ENCODE results near the gene VWCE.

VWCE gene

DNA sequence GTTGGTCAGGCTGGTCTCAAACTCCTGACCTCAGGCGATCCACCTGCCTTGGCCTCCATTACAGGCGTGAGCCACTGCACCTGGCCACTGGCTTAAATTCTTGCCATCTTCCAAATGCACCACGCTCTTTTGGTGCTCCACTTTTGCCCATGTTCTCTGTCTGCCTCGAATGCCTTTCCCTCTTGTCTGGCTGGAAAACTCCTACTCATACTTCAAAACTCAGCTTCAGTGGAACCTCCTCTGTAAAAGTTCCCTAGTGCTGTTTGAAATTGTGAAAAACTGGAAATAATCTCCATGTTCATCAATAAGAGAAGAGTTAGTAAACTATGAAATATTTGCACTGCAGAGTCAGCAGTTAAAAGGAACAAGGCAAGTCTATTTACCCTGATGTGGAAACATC lies 11.5 kb downstream of the VWCE start:
- no peak for DNase-seq (ENCODE audit: low read depth, low spot score)
- TF ChIP-seq CTCF (IDR thresholded peaks at IDR 0.05; ENCODE audit: low read depth, low read length) = no peak
- in situ Hi-C loops (cut with HindIII; ENCODE audit: low sequenced_read_pairs) = no loop called here
- H3K4me3 ChIP-seq (ENCODE audit: low read depth, low read length) = no peak overlapping the region

- TF ChIP-seq CTCF (IDR thresholded peaks at IDR 0.05; ENCODE audit: low read depth, low read length) = no peak
These were observed 13.4 kb downstream of the VWCE start for GRCh38 chr11:61281581-61282250.

GRCh38 chr11:61280883-61281580 lies 14.1 kb downstream of the VWCE start:
- in situ Hi-C loops (cut with HindIII; ENCODE audit: low sequenced_read_pairs) = no loop called here
- no peak for DNase-seq (ENCODE audit: low read depth, low spot score)
- no peak overlapping the region for H3K4me3 ChIP-seq (ENCODE audit: low read depth, low read length)
- no peak for TF ChIP-seq CTCF (IDR thresholded peaks at IDR 0.05; ENCODE audit: low read depth, low read length)

More at GRCh38 chr11:61281581-61282250, 13.4 kb downstream of the VWCE start:
- no peak overlapping the region for H3K4me3 ChIP-seq (ENCODE audit: low read depth, low read length)
- DNase-seq (ENCODE audit: low read depth, low spot score) = peak; percentile 32
- in situ Hi-C loops (cut with HindIII; ENCODE audit: low sequenced_read_pairs) = no loop called here

DNA sequence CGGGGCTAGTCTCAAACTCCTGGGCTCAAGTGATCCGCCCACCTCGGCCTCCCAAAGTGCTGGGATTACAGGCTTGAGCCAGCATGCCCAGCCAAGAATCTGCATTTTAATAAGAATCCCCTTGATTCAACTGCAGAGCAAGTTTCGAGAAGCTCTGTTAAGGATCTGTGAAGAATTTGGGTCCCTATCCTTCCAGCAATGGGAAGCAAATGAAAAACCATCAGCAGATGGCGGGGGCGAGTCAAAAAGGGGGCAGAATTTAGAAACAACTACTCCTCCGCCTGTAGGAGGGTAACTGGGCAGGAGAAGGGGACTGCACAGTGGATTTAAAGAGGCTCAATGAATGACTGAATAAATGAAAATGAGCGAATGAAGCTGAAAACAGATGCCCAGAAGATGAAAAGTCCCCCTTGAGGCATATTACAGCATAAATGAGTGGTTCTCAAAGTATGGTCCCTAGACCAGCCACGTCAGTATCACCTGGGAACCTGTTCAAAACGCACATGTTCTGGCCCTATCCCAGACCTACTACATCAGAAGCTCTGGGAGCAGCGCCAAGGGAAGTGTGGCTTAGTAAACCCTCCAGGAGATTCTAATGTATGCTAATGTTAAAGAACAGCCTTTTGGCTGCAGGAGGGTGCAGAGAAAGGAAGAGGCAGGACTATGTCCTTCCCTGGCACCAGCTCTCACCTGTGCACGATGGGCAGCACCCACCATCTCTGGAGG lies 15.0 kb downstream of the VWCE start:
- in situ Hi-C loops (cut with HindIII; ENCODE audit: low sequenced_read_pairs) = no loop called here
- H3K4me3 ChIP-seq (ENCODE audit: low read depth, low read length) = no peak overlapping the region
- TF ChIP-seq CTCF (IDR thresholded peaks at IDR 0.05; ENCODE audit: low read depth, low read length) = no peak
- DNase-seq (ENCODE audit: low read depth, low spot score) = no peak

DNA sequence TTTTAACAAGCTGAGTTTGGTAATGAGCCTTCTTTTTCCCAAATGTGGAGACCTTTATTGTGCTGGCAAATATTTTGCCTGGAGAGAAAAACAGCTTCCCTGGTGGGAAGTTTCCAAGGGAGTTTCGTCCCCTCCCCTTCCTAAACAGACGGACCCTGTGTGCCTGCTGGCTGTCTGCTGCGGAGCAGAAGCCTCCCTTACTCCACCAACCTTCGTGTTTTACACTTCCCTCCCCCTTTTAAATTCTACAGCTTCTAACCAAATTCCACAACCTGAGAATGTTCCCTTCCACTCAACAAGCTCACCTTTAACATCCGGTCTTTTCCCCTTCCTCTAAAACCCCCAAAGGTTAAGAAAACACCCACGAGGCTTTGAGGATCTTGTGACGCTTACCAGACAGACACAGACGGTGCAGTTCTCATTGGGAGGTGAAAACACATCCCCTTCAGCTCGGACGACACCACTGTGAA lies 17.1 kb downstream of the VWCE start:
- in situ Hi-C loops (cut with HindIII; ENCODE audit: low sequenced_read_pairs) = no loop called here
- DNase-seq (ENCODE audit: low read depth, low spot score) = no peak
- H3K4me3 ChIP-seq (ENCODE audit: low read depth, low read length) = no peak overlapping the region
- no peak for TF ChIP-seq CTCF (IDR thresholded peaks at IDR 0.05; ENCODE audit: low read depth, low read length)

- no peak for TF ChIP-seq CTCF (IDR thresholded peaks at IDR 0.05; ENCODE audit: low read depth, low read length)
- H3K4me3 ChIP-seq (ENCODE audit: low read depth, low read length) = no peak overlapping the region
- no peak for DNase-seq (ENCODE audit: low read depth, low spot score)
- in situ Hi-C loops (cut with HindIII; ENCODE audit: low sequenced_read_pairs) = no loop called here
These were observed 17.7 kb downstream of the VWCE start for GRCh38 chr11:61277186-61278000.

Measured in astrocyte of the spinal cord (primary cell).